HG02885 (cell line): ENCODE measurements around the gene SULT1C2.
"Not testable (repeated sequence)": the region's sequence is repeated elsewhere in the genome, so short reads cannot be mapped to it uniquely, and the experiment has no call there.

Source experiments
- ATAC-seq: cut with Tn5 transposase; IDR thresholded peaks from one replicate; pipeline ENCODE4 v1.9.1; 2021; ENCODE audit warnings: mild to moderate bottlenecking; ENCODE audit not compliant: unreplicated experiment, poor library complexity

The SULT1C2 gene

GRCh38 chr2:108348816-108349570, 60.3 kb downstream of the SULT1C2 start:
- no peak for ATAC-seq

GRCh38 chr2:108349571-108349928, 60.9 kb downstream of the SULT1C2 start:
- ATAC-seq: no peak

GRCh38 chr2:108351889-108352288, 63.2 kb downstream of the SULT1C2 start:
- ATAC-seq: no peak

- ATAC-seq: no peak
Observed at GRCh38 chr2:108354136-108354535, 65.4 kb downstream of the SULT1C2 start.

GRCh38 chr2:108355906-108356734, 67.4 kb downstream of the SULT1C2 start:
- ATAC-seq: no peak

- not testable (repeated sequence) for ATAC-seq
Observed at GRCh38 chr2:108359336-108359735, 70.6 kb downstream of the SULT1C2 start.
